Lung (tissue), 12 donors: ENCODE measurements around the gene FEM1B. TPM values are rescaled to one million over a fixed set of nuclear protein-coding genes. Genes with fewer than 3 reads are reported as not detected.

ENCODE experiments used
- ATAC-seq: fragments of 200-7000 bp; cut with Tn5 transposase; one replicate; pipeline ENCODE4 v1.9.1; 2020; ENCODE audit warnings: moderate number of reproducible peaks; ENCODE audit not compliant: insufficient read depth, low FRiP score
- DNase-seq, 3 donors: peaks; one replicate each; pipeline ENCODE4 v3.0.0-alpha.2; 2013 to 2017
- H3K27ac ChIP-seq, 2 donors: one replicate each; pipeline ENCODE4 v1.5.1; 2013; ENCODE audit warnings: mild to moderate bottlenecking in 2 of 2, moderate library complexity in 2 of 2, control low read depth in 1 of 2, inconsistent platforms in 1 of 2, low read depth in 1 of 2, low read length in 1 of 2
- H3K27me3 ChIP-seq, 3 donors: one replicate each; pipeline ENCODE4 v1.5.1; 2013; ENCODE audit warnings: low read length in 2 of 3; ENCODE audit not compliant: control insufficient read depth in 3 of 3, insufficient read depth in 3 of 3
- H3K36me3 ChIP-seq, 4 donors: one replicate each; pipeline ENCODE4 v1.5.1; 2013; ENCODE audit warnings: low read length in 4 of 4, mild to moderate bottlenecking in 1 of 4, moderate library complexity in 1 of 4; ENCODE audit not compliant: control insufficient read depth in 4 of 4, insufficient read depth in 4 of 4
- H3K4me1 ChIP-seq, 5 donors: one replicate each; pipeline ENCODE4 v1.5.1; 2013; ENCODE audit warnings: low read length in 5 of 5, mild to moderate bottlenecking in 2 of 5, moderate library complexity in 1 of 5; ENCODE audit not compliant: control insufficient read depth in 5 of 5, insufficient read depth in 5 of 5
- H3K4me3 ChIP-seq: one replicate; pipeline ENCODE4 v1.5.1; 2013; ENCODE audit warnings: mild to moderate bottlenecking, control low read depth, moderate library complexity
- H3K9ac ChIP-seq, 2 donors: one replicate each; pipeline ENCODE4 v1.5.1; 2013; ENCODE audit warnings: low read length in 2 of 2, control low read depth in 1 of 2; ENCODE audit not compliant: insufficient read depth in 1 of 2
- H3K9me3 ChIP-seq, 4 donors: one replicate each; pipeline ENCODE4 v1.5.1; 2013; ENCODE audit warnings: low read length in 3 of 4, mild to moderate bottlenecking in 1 of 4, moderate library complexity in 1 of 4; ENCODE audit not compliant: control insufficient read depth in 4 of 4, insufficient read depth in 3 of 4
- CTCF ChIP-seq: IDR thresholded peaks from 2 replicates; pipeline ENCODE4 v1.5.1; 2012; ENCODE audit warnings: mild to moderate bottlenecking; ENCODE audit errors: control extremely low read depth, extremely low read depth
- WGBS, 2 donors: extraction: QIAGEN DNeasy Blood & Tissue Kit; methylation state at CpG; one replicate each; pipeline ENCODE4 v1.1.7; 2013; 5-methylcytosine and 5-hydroxymethylcytosine counted together
- polyA plus RNA-seq, 2 donors: library from polyadenylated mRNA; stranded (reverse); fragments of 200-250 nt; gene quantifications; one replicate each; pipeline ENCODE4 v1.2.1, GENCODE V29; 2013
- total RNA-seq, 2 donors: library from RNA; depleted of rRNA in 1 of 2; stranded (reverse); fragments of >200 nt in 1 of 2; gene quantifications; one replicate each; pipeline ENCODE4 v1.2.1, GENCODE V29; 2014 to 2021
- donor health status: control.
- donor health status: control.
- donor health status: Bipolar disorder and iron deficiency.
- donor health status: healthy.
- donor health status: DM: yes; HTN: yes; CAD: no.

FEM1B gene
- total and polyA plus RNA-seq, 4 donors: 8.1 to 57.7 (median 30.5) TPM

- Histone ChIP-seq H3K9me3 (peaks cover 0 to 2% (median 0%) of the 10 kb centered on the region in 4 donors), H3K4me3 (no peak overlapping the region), H3K4me1 (peaks cover 0 to 16% (median 7%) of the 10 kb centered on the region in 5 donors), H3K36me3 (peaks cover 5 to 15% (median 14%) of the 10 kb centered on the region in 4 donors), H3K27me3 (no peaks in the 10 kb centered on the region), H3K9ac (no peak overlapping the region), H3K27ac (no peak overlapping the region)
- no peak for DNase-seq
- ATAC-seq: no peak
- WGBS, 2 donors: 88 to 93% methylated on average over 8 of the region's 8 CpGs
- no peak for TF ChIP-seq CTCF
Observed at GRCh38 chr15:68290715-68291114, 13.2 kb downstream of the FEM1B start.

GRCh38 chr15:68292157-68292781 lies 14.7 kb downstream of the FEM1B start:
- H3K36me3 ChIP-seq: peaks cover 5 to 15% (median 13%) of the 10 kb centered on the region in 4 donors
- ATAC-seq (no peak), DNase-seq (no peak)
- H3K27ac ChIP-seq: no peak overlapping the region
- no peak overlapping the region for H3K4me3 ChIP-seq
- peaks cover 0 to 16% (median 7%) of the 10 kb centered on the region in 5 donors for H3K4me1 ChIP-seq
- peaks cover 0 to 2% (median 0%) of the 10 kb centered on the region in 4 donors for H3K9me3 ChIP-seq
- no peak overlapping the region for H3K9ac ChIP-seq
- TF ChIP-seq CTCF: no peak
- no peaks in the 10 kb centered on the region for H3K27me3 ChIP-seq

GRCh38 chr15:68292967-68293366 lies 15.4 kb downstream of the FEM1B start:
- TF ChIP-seq CTCF: no peak
- no peaks in the 10 kb centered on the region for H3K27me3 ChIP-seq

More at GRCh38 chr15:68292967-68293366, 15.4 kb downstream of the FEM1B start:
- no peak for DNase-seq
- H3K27ac ChIP-seq: no peak overlapping the region
- peaks cover 5 to 18% (median 14%) of the 10 kb centered on the region in 4 donors for H3K36me3 ChIP-seq
- no peak for ATAC-seq
- H3K9me3 ChIP-seq: peaks cover 0 to 2% (median 0%) of the 10 kb centered on the region in 4 donors
- H3K4me3 ChIP-seq: no peak overlapping the region
- H3K9ac ChIP-seq: no peak overlapping the region
- H3K4me1 ChIP-seq: peaks cover 0 to 11% (median 6%) of the 10 kb centered on the region in 5 donors
